GM21423 (cell line): Measurements from ENCODE around the gene FOXI1.

Experiments used
- ATAC-seq: cut with Tn5 transposase; IDR thresholded peaks from one replicate; pipeline ENCODE4 v1.9.1; 2021; ENCODE audit warnings: mild to moderate bottlenecking, moderate library complexity; ENCODE audit not compliant: unreplicated experiment

The FOXI1 gene

DNA sequence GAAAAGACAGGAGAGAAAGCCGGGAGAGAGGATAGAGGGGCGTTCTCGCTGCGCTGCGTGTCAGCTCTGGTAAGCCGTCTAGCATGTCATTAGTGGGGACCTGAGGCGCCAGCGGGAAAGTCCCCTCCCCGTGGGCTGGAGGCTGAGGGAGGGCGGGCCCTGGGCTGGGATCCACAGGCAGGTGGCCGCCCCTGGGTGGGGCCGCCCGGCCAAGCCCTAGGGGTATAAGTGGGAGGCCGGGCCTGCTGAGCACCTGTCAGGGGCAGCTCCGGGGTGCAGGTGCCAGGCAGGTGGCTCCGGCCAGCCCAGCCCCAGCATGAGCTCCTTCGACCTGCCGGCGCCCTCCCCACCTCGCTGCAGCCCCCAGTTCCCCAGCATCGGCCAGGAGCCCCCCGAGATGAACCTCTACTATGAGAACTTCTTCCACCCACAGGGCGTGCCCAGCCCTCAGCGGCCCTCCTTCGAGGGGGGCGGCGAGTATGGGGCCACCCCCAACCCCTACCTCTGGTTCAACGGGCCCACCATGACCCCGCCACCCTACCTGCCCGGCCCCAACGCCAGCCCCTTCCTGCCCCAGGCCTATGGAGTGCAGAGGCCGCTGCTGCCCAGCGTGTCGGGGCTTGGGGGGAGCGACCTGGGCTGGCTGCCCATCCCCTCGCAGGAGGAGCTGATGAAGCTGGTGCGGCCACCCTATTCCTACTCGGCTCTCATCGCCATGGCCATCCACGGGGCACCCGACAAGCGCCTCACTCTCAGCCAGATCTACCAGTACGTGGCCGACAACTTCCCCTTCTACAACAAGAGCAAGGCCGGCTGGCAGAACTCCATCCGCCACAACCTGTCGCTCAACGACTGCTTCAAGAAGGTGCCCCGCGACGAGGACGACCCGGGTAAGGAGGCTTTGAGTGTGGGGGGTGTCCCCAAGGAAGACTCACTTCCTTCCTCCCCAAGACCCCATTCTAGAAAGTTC lies at the start of gene FOXI1:
TSS of gene FOXI1 (plus strand) at position 256 of the 970 bp plus-strand sequence. CDS start at position 317, 61 bp downstream.
- no peak for ATAC-seq

DNA sequence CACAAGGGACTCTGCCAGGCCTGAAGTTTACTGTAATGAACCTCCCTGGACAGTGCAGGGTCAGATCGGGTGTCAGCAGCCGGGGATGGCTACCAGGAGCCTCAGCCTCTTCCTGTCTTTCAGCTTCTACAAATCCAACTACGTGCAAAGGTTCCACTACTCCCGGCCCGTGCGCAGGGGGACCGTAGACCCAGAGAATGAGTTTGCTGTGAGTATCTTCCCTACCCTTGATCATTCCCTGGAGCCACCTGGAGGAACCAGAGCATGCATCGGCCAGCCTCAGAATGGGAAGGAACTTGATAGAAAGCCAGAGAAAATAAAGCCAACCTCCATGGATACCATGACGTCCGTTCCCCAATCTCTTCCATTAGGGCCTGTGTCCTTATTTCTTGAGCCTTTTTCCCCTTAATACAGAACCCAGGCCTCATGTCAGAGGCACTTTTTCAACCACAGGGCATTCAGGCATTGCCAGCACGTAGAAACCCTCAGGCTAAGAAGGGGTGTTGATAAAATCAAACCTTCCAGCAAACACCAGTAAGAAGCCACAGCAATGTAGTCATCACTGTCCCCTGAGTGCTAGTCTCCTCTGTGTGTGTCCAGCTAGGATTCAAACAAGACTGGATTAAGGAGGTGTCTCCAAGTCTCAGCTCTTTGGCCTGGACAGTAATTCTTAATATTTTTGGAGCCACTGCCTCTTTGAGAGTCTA lies 49.0 kb upstream of the FOXI1 start:
- no peak for ATAC-seq

DNA sequence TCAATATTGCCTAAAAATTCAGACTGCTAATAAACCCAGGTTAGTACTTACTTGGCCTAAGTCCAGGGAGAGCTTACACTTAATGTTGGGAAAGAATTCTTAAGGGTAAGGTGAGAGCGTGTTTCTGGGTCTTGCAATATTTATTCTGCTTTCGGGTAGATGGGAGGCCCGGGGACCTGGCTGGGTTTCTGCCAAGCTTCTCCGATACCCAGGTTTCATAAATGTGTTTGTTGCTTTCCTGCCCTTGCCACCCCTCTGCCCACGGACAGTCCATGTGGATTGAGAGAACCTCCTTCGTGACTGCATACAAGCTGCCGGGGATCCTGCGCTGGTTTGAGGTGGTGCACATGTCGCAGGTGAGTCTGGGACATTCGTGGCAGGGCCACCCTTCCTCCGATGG lies 48.4 kb upstream of the FOXI1 start:
- no peak for ATAC-seq

DNA sequence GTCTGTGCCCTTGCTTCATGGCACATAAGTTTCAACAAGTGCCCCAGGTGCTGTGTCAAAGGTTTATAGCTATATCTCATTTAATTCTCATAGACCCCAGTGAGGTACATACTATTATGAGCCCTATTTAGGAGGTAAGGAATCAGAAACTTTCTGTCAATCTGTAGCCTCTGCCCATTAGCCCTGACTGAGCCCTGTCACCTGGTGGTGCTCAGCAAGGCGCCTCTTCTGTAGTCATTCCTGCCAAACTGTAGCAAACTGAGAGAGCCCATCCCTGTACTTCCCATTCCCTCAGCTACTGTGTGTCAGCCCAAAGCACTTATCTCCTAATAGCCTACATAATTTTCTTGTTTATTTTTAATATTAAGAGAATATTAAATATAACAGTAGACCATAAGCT lies 46.5 kb upstream of the FOXI1 start:
- no peak for ATAC-seq

DNA sequence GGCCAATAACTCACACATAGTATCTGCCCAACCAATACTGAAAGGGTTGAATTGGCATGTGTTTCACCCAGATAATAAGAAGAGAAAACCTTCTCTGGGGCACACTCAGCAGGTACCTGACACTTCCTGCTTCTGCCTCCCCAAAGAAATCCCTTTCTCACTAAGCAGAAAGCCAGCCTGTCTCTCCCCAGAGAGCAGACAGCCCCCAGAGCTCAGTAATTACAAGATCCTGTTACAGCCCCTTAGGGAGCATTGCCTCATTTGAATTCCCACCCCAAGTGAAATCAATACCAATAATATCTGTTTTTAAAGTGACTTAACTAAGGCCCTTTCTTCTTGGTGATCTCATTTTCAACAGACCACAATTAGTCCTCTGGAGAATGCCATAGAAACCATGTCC lies 38.5 kb upstream of the FOXI1 start:
- ATAC-seq, result no peak

DNA sequence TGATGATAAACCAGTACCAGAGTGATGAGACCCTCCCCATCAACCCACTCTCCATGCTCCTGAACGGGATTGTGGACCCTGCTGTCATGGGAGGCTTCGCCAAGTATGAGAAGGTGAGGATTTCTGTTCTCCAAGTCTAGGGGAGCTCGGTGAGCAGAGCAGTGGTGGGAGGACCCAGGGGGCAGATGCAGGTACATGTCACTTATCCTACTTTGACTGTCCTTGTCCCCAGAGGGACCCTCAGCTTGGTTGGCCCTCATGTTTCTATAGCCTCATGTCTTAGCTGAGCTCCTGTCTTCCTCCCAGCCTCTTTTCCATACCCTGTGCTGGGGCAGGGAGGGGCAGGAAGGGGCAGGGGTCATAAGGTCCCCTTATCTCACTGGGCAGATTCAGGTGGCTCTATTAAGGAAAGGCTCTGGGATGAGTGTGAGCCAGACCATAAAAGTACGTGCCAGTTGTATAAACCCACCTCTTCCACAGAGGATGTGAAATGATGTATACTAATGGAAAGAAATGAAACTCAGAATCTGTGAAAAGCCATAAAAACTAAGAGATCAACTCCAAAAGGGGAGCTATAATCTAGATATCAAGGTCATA lies 38.0 kb upstream of the FOXI1 start:
- ATAC-seq, result no peak

DNA sequence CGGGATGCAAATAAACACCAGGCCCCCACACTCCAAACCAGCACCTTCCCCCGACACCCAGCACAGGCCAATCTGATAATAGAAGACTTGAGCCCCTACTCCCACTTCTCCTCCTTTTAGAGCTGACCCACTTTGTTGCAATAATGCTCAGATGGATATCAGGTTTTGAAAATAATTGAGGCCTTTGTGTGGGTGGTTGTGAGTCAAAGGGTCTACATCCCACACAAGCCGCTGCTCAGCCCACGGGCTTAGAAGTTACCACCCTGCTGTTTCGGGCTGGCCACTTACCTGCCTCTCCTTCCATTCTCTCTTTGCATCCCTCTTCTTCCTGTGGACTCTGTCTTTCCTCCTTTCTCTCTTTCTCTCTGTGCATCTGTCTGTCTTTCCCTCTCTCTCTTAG lies 36.2 kb upstream of the FOXI1 start:
- no peak for ATAC-seq

DNA sequence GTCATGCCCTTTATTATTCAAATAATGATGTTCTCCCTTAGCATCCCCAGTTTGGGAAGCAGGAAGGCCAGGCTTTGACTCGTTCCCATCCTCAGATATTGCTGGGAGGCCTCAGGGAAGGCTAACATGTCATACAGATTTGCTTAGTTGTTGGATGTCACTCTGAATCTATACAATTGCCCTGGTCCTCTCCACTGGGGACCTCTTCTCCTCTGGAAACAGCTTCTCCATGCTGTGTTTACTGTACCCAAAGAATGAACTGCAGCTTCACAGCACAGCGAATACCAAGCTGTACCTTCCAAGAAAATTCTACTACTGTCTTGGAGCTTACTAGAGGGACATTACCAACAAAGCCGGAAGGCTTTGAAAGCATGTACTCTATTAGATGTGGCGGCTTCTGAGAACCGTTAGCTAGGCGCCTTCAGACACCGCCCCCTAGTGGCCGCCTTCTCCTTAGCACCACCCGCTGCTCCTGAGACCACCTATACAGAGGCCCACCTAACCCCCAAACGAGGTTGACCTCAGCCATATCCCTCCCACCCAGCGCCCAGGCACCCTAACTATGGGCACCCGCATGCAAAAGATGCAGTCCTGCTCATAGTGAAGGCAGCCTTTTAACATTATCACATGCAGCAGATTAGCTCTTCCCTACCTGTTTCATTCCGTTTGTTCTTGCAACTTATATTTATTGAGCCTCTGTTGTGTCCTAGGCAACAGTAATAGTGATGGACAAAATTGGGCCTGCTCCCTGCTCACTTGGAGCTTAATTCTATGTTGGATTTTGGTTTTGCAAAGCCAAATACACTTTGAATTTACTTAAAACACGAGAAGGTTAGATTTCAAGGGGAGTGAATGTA lies 34.9 kb upstream of the FOXI1 start:
- ATAC-seq, result no peak

DNA sequence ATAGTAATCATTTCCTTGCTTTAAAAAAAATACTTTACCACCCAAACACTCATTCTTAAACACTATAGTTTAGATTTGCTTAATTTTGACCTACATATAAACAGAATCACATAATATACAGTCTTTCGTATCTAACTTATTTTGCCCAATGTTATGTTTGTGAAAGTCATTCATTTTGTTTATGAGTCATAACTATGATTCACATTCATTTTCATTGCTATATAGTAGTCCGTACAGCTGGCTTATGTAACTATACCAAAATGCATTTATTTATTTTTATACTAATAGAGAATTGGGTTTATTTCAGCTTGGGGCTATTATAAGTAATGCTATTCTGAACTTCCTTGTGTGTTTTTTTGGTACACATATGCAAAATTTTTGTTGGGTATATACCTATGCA lies 33.9 kb upstream of the FOXI1 start:
- ATAC-seq, result no peak

DNA sequence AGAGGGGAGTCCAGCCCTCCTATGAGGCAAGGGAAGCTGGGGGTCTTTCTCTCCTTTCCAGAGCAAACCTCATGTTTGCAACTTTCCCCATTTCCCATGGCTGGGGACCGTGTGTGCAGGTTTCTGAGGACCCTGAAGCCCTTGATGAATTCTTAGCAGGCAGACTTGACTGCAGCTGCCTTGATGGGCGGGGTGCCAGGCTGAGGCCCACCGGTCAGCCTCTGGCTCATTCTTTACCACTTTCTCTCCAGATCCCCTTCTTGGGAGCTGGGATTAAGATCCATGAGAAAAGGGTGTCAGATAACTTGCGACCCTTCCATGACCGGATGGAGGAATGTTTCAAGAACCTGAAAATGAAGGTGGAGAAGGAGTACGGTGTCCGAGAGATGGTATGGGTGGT lies 30.0 kb upstream of the FOXI1 start:
- no peak for ATAC-seq

DNA sequence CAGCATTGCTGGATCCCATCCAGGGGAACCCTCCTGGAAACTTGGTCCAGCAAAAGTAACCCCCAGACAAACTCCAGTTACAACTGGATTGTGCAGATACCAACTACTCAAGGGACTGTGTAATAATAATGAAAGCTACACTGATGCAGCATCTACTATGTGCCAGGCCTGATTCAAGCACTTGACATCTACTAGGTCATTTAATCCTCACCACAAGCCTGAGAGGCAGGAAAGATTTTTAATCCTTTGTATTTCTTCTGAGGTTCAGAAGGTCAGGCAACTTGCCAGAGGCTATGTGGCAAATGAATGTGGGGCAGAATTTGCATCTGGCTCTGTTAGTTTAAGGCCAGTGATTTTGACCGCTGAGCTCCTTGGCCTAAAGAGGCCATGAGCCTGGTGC lies 29.5 kb upstream of the FOXI1 start:
- ATAC-seq, result no peak

DNA sequence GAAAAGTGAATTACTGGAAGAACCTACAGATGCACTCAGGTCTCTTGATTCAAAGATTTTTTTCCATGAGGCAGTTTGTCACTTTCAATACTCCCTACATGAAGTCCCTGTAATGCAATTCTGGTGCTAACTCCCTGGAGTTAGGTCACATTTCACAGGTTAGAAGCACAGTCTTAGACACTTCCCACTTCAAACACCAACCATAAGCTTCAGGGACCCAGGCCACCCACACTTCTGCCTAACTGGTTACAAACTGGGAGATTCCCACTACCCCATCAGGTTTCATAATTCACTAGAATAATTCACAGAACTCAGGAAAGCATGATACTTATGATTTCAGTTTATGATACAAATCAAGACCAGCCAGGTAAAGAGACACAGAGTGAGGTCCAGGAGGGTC lies 29.0 kb upstream of the FOXI1 start:
- ATAC-seq, result no peak

DNA sequence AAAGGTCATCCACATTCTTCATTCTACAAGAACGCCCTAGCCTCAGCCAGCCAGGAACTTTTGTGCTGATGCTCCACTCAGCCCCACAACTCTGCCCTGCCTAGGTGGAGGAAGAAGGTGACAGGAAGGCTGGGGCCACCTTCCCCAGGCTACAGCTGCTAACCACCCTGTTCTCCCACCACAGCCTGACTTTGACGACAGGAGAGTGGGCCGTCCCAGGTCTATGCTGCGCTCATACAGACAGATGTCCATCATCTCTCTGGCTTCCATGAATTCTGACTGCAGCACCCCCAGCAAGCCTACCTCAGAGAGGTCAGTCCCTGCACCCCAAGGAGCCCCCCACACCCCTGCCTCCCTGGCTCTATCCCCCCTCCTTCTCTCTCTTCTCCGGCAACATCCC lies 28.2 kb upstream of the FOXI1 start:
- no peak for ATAC-seq

DNA sequence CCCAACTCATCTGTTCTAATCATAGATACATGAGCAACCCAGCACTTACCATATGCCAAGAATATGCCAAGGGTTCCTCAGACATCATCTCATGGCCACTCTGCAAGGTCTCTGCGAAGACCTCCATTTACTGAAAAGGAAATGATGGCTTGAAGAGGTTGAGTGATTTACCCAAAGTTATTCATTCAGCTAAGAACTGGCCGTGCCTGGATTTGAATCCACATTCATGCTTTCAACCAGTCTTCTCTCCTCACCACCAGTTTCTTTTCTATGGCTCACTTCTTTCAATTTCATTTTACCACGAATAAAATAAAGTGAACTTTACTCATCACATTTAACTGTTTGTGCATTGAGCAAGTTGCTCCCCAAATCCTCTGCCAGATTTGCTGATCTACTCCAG lies 27.2 kb upstream of the FOXI1 start:
- ATAC-seq, result no peak

DNA sequence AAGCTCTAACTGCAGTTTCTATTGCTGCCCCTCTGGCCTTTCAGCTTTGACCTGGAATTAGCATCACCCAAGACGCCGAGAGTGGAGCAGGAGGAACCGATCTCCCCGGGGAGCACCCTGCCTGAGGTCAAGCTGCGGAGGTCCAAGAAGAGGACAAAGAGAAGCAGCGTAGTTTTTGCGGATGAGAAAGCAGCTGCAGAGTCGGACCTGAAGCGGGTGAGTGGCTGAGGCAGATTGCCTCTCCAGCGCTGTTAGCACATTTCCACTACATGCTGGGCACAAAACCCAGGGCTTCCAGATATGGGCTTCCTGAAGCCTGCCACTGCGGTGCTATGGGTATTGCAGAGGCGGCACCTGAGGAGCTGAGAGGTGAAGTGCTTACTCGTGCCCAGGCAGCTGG lies 26.8 kb upstream of the FOXI1 start:
- no peak for ATAC-seq

DNA sequence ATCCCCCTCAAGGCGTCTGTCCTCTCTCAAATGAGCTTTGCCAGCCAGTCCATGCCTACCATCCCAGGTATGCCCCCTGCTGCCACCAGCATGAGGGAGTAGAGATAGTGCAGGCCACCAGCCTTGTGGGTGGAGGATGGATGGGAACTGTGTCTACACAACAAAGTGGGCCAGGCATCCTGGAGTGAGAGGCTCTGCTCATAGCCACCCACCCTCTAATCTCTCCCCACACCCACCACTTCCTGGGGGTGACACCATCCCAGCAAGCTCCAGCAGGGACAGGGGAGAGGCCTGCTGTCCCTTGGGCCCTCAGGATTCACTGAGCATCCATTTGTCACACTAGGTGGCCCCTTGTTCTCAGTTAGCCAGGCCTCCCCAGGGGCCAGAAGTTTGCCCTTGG lies 25.5 kb upstream of the FOXI1 start:
- no peak for ATAC-seq

DNA sequence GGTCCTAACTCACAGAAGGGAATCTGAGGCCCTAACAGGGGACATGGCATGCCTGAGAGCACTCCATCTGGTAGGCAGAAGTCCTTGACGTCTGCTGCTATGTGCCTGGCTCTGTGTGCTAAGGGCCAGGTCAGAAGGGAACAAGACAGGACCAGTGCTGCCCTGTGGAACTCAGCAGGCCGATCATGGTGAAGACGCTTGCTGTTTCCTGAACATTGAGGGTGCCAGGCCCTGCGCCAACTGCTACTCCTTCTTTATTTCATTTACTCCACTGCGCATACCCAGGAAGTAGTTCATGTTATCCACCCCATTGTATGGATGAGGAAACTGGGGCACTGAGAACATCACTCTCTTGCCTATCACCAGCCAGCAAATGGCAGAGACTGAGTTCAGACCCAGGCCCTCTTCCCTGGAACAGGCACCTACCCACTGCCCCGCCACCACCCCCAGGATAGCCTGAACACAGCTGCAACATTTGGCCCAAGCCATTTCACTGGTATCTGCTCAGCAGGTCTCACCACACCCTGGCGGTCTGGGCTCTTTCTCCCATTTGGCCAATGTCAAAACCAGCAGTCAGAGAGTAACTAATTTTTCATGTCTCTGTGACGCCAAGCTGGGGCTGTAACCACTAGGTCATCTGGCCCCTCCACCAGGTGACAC lies 24.8 kb upstream of the FOXI1 start:
- ATAC-seq, result no peak

DNA sequence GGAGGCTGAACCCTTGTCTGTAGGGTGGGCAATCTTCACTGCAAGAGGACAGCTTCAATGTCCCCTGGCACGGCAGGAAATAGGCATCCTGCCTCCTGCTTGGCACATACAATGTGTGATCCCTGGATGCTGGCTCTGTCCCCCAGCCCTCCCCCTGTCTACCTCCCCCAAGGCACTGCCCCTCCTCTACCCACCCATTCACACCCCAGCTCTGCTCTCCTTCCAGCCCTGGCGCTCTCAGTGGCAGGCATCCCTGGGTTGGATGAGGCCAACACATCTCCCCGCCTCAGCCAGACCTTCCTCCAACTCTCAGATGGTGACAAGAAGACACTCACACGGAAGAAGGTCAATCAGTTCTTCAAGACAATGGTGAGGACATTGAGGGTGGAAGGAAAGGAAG lies 24.1 kb upstream of the FOXI1 start:
- no peak for ATAC-seq

DNA sequence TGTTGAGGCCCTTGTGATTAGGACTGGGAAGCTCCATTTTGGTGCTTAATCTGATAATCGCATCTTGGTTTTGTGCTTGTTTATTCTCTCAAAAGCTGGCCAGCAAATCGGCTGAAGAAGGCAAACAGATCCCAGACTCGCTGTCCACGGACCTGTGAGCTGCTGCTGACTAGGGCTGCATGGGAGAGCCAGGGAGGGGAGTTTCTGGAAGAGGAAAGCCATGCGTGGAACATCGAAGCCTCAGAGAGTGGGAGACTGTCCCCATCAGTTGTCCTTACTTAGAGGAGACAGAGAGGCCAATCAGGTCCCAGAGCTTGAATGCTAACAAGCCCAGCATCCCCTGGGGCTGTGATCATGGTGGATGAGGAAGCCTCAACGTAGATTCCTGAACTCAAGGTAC lies 23.0 kb upstream of the FOXI1 start:
- no peak for ATAC-seq

DNA sequence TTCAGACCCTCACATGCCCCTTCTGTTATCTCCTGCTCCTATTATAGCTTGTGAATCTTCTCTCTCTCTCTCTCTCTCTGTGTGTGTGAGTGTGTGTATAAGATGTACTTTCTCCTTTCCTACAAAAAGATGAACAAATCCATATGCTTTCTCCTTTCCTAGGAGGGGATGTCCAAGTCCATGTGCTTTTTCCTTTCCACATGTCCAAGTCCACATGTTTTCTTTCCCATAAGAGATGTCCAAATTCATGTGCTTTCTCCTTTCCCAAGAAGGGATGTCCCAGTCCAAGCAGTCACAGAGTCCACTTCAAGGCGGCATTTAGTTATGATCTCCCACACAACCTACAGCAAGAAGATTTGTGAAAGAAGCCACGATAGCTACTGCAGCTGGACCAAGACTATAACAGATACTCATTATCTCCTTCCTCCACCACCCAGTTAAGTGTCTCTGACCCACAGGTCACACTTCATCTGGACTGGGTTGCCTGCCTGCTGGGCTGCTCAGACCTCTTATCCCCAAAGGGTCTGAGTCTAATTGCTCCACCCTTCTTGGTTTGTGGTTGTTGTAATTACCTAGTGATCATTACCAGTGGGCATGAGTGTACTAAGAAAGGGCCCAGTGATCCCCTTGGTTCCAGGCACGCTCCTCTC lies 18.4 kb upstream of the FOXI1 start:
- ATAC-seq, result no peak
